Stimulated activated naive CD4-positive, alpha-beta T cell treated with Interleukin-2 at 50 U/mL for 16 hours (primary cell): ENCODE results near the gene AP2S1.
"Not testable (repeated sequence)": the region's sequence is repeated elsewhere in the genome, so short reads cannot be mapped to it uniquely, and the experiment has no call there.

Experiments
- DNase-seq: peaks from one replicate; lab custom pipeline; 2025; lab: John Stamatoyannopoulos, UW

The AP2S1 gene

DNA sequence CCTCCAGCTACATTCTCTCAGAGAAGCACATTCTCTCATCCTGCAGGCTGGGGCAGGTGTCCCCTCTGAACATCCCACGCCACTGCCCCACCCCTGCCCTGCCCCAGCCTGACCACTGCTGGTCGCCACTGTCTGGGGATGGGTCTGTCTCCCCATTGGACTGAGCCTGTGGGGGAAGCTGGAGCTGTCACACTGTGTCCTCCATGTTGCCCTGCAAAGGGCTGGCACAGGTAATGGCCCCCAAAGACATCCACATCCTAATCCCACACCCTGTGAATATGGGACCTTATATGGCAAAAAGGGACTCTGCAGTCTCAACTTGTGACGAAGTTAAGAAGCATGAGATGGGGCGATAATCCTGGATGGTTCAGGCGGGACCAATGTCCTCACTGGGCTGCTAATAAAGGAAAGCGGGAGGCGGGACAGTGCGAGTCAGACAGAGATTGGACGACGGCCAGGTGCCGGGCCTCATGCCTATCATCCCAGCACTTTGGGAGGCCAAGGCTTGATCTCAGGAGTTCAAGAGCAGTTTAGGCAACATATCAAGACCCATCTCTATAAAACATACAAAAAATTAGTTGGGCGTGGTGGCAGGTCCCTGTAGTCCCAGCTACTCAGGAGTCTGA is 9.1 kb downstream of the AP2S1 start:
- no peak for DNase-seq

DNA sequence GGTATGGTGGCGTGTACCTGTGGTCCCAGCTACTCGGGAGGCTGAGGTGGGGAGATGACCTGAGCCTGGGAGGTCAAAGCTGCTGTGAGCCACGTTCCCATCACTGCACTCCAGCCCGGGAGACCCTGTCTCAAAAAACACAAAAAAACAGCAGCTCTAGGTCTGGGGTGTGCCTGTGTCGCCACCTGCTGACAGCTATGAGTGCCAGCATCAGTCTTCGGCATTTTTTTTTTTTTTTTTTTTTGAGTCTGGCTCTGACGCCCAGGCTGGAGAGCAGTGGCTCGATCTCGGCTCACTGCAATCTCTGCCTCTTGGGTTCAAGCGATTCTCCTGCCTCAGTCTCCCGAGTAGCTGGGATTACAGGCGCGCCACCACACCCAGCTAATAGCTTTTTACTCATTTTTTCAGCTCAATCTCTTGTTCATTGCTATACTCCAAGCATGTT is 10.1 kb downstream of the AP2S1 start:
- DNase-seq = peak; percentile 45

DNA sequence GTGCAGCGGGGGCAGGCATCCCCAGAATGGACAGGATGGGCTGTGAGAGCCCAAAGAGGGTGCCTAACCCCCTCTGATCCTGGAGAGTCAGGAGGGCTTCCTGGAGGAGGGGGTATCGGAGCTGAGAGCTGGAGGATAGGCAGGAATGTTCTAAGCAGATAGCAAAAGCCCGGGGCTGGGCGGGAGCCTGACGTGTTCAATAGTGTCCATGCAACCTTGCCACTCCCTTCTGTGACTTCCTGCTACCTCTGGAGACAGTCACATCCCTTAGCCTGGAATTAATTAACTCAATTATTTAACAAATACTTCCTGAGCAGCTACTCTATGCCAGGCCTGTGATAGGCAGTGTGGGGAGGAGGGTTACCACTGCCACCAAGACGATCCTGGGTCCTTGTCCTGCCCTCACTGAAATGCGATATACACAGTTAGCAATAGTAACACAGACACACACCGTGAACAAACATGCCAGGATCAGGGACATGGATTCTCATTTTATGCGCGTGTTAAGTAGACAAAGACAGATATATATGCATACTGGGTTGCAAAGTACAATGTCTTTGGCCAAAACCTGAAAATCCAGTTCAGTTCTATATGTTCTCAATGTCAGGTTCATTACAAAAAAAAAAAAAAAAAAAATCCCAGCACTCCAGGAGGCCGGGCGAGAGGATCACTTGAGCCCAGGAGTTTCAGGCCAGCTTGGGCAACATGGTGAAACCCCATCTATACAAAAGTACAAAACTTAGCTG is 10.7 kb downstream of the AP2S1 start:
- DNase-seq = no peak

DNA sequence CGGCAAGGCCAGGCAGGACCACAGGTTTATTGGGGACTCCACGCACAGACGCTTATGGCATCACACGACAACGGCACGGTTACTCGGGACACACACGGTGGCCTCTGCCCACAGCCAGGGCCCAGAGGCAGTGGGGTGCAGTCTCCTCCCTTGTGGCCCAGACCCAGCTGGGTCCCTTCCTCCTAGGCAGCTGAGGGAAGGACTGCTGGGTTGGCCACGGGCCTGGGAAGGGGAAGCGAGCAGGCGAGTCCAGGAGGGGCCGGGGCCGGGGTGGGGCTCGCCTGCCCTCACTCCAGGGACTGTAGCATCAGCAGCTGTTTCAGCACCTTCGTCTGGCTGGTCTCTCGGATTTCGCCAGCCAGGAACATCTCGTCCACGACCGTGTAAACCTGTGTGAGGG is 12.5 kb downstream of the AP2S1 start:
- no peak for DNase-seq

DNA sequence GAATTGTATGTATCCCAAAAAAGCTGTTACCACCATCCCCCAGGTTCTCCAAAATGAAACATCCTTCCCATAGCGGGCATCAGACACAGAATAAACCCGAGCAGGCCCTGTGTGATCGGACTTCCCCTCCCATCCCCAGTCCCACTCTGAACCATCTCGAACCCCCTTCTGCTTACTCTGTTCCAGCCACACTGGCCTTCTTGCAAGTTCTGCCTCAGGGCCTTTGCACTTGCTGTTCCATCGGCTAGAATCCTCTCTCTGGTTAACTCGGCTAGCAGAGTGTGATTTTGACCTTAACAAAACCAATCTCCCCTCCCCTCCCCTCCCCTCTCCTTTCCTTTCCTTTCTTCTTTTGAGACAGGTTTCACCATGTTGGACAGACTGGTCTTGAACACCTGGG is 15.7 kb downstream of the AP2S1 start:
- DNase-seq = no peak

DNA sequence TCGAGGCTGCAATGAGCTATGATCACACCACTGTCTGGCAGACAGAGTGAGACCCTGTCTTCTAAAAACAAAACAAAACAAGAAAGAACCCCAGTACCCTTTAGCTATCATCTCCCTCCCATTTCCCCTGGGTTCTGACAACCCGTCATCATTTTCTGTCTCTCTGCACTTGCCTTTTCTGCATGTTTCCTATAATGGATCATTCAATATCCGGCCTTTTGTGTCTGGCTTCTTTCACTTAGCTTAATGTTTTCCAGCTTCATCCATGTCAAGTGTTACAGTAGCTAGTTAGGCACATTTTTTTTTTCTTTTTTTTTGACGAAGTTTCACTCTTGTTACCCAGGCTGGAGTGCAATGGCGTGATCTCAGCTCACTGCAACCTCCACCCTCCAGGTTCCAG is 16.5 kb downstream of the AP2S1 start:
- DNase-seq = no peak

DNA sequence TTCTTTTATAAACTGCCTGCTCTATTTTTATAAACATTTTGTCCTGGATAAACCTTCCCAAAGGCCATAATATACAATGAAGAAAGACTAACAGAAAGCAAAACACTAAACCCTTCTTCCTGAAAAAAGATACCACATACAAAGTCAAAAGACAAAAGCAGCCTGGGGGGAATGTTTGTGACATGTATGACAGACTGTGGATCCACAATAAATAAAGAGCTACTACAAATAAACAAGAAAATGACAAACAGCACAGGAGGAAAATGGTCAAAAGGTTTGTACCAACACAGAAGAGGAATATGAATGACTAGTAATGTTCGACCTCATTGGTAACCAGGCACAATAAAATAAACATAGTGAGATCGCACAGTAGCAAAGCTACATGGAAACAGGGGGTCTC is 19.8 kb downstream of the AP2S1 start:
- no peak for DNase-seq

DNA sequence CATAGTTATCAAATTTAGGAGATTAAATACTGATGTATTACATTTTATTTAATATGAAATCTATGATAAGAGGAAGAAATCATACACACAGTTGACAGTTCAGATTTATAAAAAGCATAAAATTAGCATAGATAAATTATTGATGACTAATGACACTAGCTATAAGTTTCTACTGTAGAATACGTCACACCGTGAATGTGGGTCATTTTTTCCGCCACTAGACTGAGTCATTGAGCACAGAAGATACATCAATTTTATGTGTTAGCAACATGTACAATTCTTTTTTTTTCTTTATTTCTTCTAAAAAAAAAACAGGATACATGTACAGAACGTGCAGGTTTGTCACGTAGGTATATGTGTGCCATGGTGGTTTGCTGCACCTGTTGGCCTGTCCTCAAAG is 22.2 kb downstream of the AP2S1 start:
- peak; percentile 60 for DNase-seq

DNA sequence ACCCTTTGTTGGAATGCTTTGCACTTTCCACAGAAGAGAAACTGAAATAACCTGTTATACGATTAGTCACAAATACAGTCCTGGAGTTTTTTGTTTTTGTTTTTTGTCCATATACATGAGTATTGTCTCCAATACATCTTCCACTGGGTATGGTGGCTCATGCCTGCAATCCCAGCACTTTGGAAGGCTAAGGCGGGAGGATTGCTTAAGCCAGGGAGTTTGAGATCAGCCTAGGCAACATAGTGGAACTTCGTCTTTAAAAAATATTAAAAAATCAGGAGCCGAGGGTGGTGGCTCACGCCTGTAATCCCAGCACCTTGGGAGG is 25.0 kb downstream of the AP2S1 start:
- no peak for DNase-seq

DNA sequence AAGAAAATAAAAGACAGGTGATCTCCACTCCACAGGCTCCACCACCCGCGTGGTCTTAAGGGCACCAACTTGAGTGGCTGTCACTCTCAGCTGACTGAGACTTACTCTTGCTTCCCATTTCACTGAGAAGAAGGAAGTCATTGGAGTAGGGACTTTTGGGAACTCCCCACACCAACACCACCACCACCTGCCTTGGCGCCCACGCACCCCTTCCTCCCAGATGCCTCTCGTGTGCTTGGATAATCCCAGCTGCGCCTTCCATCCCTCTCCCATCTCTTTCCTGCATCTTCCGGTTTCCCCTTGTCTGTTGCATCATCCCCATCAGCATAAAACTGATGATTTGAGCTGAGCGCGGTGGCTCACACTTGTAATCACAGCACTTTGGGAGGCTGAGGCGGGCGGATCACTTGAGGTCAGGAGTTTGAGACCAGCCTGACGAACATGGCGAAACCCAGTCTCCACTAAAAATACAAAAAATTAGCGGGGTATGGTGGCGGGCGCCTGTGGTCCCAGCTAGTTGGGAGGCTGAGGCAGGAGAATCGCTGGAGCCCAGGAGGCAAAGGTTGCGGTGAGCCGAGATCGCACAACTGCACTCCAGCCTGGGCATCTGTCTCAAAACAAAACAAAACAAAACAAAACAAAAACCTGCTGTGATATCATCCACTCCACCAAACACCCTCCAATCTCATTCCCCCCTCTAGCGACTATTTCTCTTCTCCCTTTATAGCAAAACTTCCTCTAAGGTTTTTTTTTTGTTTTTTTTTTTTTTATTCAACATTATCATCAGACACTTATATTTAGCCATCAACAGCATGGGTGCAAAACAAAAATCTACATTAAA is 25.5 kb downstream of the AP2S1 start:
- no peak for DNase-seq

DNA sequence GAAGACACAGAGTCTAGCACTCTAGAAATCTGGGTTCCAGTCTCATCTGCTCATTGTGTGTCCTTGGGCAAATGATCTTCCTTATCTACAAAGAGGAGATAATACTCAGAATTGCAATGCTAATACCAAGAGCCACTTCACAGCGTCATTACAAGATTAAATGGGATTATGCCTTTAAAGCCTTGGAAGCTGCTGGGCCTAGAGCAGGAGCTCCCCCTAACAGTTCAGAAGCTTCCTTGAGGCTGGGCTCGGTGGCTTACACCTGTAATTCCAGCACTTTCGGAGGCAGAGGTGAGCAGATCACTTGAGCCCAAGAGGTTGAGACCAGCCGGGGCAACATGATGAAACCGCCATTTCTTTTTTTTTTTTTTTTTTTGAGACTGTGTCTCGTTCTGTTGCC is 27.6 kb downstream of the AP2S1 start:
- no peak for DNase-seq

DNA sequence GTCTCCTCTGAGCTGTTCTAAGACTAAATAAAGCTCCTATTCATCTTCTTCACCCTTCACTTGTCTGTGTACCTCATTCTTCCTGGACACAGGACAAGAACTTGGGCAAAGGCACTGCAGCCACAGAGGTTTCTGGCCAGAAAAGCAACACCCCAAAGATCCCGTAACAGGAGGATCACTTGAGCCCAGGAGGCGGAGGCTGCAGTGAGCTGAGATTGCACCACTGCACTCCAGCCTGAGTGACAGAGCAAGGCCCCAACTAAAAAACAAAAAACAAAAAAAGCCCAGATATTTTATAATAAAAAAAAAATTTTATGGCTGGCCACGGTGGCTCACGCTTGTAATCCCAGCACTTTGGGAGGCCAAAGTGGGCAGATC is 28.2 kb downstream of the AP2S1 start:
- not testable (repeated sequence) for DNase-seq

DNA sequence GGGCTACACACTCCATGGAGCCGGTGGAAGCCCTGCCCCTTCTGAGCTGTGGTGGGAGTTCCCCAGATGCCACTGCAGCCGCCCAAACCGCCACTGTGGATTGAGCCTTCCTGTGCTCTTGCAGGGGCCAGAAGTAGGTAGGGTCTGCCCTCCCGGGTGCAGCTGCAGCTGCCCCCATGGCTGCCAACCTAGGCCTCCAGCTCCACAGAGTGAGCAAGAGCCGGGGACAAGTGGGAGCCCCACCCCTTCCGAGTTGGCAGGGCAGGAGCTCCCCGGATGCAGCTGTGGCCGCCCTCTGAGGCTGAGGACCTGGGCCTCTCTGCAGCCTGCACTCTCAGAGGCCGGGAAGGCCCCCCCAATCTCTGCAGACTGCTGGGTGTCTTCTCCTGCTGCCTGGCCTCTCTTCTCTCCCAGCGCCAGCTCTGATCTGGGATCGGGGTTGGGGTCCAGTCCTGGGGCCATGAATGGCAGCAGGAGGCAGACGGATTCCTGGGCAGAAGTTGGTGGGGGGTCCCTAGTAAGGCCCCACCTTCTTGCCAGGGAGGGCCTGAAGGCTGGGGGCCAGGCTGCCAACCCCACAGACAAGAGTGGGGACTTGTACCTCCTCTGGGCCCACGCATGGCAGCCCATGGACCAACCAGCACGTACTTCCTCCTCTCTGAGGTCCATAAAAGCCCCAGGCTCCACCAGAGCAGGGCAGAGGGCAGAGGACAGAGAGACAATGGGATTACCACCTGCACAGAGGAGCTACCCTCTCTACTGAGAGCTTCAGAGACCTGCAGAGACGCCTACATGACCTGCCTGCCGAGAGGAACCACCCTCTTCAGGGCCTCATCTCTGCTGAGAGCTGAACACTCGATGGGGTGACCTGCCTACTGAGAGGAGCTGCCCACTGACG is 28.9 kb downstream of the AP2S1 start:
- peak; percentile 41 for DNase-seq

DNA sequence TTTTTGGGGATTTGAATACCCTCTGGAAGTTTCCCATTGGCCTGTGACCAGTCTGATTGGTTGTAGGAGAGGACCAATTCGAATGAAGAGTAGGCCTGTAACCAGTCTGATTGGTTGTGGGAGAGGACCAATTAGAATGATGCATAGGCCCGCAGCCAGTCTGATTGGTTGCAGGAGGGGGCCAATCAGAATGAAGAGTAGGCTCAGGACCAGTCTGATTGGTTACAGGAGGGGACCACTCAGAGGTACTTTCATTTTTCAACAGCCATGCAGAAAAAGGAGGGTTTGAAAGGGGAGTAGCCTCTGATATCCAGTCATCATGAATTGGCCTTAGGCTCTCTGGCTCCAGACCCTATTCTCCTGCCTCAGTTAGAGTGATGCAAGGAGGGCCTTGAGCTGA is 31.8 kb downstream of the AP2S1 start:
- no peak for DNase-seq

DNA sequence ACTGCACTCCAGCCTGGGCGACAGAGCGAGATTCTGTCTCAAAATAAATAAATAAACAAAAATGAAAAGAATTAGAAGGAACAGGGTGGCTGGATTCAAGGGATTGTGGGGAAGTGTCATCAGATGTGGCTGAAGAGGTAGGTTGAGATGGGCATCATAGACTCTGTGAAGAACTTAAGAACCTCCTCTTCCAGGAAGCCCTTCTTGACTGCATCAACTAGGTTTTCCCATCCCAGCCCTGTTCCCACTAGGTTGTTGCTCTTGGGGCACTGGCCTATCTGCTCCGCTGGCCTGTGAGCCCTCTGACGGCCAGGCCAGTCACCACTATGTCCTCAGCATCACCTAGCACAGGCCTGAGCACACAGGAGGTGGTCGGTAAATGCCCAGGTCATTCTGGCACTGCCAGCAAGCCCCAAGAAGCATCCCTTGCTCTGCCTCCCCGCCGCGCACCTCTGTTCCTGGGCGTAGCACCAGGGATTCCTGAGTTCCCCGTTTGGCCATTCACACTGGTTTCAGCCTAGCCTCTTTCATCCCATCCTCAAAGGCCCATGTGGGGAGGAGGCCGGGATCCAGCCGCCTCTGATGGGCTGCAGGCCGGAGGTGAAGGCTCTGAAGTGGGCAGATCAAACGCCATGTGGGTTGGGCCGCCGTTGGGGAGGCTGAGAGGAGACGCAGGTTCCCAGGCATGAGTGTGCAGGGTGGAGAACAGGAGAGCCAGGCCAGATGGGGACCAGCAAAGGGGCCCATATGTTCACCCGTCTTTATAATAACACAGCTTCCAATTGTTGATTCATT is 34.6 kb downstream of the AP2S1 start:
- DNase-seq = no peak

DNA sequence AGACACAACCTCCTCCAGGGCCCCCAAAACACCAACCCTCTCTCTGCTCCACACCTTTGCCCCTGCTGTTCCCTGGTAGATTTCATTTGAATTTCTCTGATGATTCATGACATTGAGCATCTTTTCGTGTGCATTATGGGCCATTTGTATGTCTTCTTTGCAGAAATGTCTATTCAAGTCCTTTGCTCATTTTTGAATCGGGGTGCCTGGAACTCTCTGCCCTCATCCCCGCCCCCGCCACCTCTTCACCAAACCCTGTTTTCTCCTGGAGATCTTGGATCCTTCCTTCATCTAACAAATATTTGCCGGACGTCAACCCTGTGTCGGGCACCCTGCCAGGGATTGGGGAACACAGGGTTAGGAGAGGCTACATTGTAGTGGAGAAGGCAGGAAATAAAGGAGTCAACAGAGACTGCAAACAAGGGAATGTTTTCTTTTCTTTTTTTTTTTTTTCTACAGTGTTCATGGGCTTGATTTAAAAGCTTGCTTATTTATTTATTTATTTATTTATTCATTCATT is 36.7 kb downstream of the AP2S1 start:
- no peak for DNase-seq

DNA sequence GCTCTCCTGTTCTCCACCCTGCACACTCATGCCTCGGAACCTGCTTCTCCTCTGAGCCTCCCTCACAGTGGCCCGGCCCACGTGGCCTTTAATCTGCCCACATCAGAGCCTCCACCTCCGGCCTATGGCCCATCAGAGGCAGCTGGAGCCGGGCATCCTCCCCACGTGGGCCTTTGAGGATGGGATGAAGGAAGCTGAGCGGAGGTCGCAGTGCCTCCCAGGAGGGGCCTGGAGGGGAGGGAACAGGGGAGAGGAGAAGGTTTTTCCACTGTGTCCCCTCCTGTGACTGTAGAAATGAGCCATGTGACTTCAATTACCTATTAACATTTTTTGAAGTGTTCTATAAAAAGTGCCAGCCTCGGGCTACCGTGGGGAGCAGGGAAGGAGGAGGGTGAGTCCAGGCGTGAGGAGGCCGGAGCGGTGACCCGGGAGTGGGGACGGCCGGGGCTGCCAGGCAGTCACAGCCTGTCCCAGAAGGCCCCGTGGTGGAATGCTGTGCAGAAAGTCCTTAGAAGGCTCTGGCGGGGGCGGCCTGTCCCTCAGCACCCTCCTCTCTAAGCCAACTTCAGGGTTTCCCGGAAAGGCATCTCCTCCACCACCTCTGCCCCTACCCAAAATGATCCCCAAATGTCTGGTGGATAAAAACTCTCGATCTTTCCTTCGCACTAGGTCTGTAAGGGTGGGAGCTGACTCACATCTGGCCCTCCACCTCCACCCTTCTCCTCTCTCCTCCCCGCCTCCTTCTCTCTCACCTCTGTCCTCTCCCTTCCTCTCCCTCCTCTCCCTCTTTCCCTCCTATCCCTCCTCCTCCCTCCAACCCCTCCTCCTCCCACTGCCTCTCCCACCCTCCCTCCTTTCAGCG is 37.4 kb downstream of the AP2S1 start:
- no peak for DNase-seq

DNA sequence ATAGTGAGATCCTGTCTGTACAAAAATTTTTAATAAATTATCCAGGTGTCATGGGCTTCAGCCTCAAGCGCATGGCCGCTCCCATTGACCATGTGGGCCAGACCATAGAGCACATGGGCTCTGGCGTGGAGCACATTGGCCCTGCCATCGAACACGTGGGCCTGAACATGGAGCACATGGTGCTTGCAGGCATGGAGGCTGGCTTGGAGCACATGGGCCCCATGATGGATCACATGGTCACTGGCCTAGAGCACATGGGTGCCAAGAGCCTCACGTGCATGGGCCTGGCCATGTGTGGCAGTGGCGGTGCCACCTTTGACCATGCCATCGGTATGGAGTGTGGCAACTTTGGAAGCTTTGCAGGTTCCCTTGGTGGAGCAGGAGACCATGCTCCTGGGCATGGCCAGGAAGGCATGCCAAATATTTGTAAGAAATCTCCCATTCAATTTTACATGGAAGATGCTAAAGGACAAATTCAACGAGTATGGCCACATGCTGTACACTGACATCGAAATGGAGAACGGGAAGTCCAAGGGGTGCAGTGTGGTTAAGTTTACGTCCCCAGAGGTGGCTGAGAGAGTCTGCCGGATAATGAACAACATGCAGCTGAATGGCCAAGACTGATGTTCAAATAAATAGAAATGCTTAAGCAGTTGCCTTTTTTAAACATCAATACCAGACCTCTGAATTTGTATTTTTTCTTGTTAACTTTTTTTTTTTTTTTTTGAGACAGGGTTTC is 40.9 kb downstream of the AP2S1 start:
- DNase-seq = no peak

DNA sequence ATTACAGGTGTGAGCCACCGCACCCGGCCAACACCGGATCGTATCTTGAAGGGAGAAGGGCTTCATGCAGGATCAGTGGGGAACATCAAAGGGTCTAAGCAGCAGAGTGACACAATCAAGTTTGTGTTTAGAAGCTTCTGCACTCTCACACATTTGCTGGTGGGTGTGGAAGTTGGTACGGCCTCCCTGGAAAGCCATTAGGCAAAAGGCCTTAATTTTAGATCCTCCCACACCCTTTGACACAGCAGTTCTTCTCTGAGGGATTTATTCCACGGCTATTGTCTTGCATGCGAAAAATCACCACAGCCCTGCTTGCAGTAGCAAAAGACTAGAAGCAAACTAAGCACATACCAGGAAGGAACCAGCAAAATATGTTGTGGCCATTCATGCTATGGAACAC is 44.0 kb downstream of the AP2S1 start:
- no peak for DNase-seq
